HepG2 (cell line): ENCODE data around the gene NUDT3. TPM values are rescaled to one million over a fixed set of nuclear protein-coding genes. Genes with fewer than 3 reads are reported as not detected.

Experiments used
- CSRNP2 ChIP-seq: sonication (generic); formaldehyde crosslinking; conservative IDR thresholded peaks from 2 replicates; pipeline ENCODE4 v1.8.0; 2022; ENCODE audit warnings: low read depth, missing genetic modification reagents
- HCFC1 ChIP-seq: fragments of 150-350 bp; IDR thresholded peaks from 2 replicates; pipeline ENCODE4 v1.6.1; 2014; ENCODE audit warnings: low read depth, low read length
- MEIS1 ChIP-seq: sonication (generic); formaldehyde crosslinking; IDR thresholded peaks from 2 replicates; pipeline ENCODE4 v1.9.0; 2021; ENCODE audit warnings: mild to moderate bottlenecking, missing genetic modification reagents, moderate library complexity, borderline replicate concordance
- NBN ChIP-seq: fragments of 450-650 bp; conservative IDR thresholded peaks from 2 replicates; pipeline ENCODE4 v1.6.1; 2017
- NFYB ChIP-seq: sonication (generic); formaldehyde crosslinking; IDR thresholded peaks from 2 replicates; pipeline ENCODE4 v1.4.0; 2020; ENCODE audit warnings: missing genetic modification reagents
- SP4 ChIP-seq: sonication (generic); formaldehyde crosslinking; IDR thresholded peaks from 2 replicates; pipeline ENCODE4 v1.8.1; 2023; ENCODE audit warnings: mild to moderate bottlenecking, missing genetic modification reagents
- ZBTB10 ChIP-seq: sonication (generic); formaldehyde crosslinking; IDR thresholded peaks from 2 replicates; pipeline ENCODE4 v1.4.0; 2020; ENCODE audit warnings: missing genetic modification reagents, borderline replicate concordance
- ZIK1 ChIP-seq: sonication (generic); formaldehyde crosslinking; IDR thresholded peaks from 2 replicates; pipeline ENCODE4 v1.5.0; 2020; ENCODE audit warnings: mild to moderate bottlenecking, low read depth, missing genetic modification reagents, borderline replicate concordance
- ZNF142 ChIP-seq: sonication (generic); formaldehyde crosslinking; IDR thresholded peaks from 2 replicates; pipeline ENCODE4 v1.4.0; 2020; ENCODE audit warnings: missing genetic modification reagents
- ZNF337 ChIP-seq: sonication (generic); formaldehyde crosslinking; IDR thresholded peaks from 2 replicates; pipeline ENCODE4 v1.5.1; 2020; ENCODE audit warnings: missing genetic modification reagents, low read depth, mild to moderate bottlenecking, borderline replicate concordance
- ZNF558 ChIP-seq: sonication (generic); formaldehyde crosslinking; IDR thresholded peaks from 2 replicates; pipeline ENCODE4 v1.9.0; 2022; ENCODE audit warnings: mild to moderate bottlenecking, missing genetic modification reagents, borderline replicate concordance
- ZNF746 ChIP-seq: sonication (generic); formaldehyde crosslinking; IDR thresholded peaks from 2 replicates; pipeline ENCODE4 v1.8.0; 2022; ENCODE audit warnings: mild to moderate bottlenecking, missing genetic modification reagents
- ZNF784 ChIP-seq: sonication (generic); formaldehyde crosslinking; IDR thresholded peaks from 2 replicates; pipeline ENCODE4 v1.5.1; 2020; ENCODE audit warnings: missing genetic modification reagents, mild to moderate bottlenecking, borderline replicate concordance
- polyA plus RNA-seq, 8 experiments: library from polyadenylated mRNA; depleted of rRNA in 3 of 8; stranded (reverse) in 7 of 8; unstranded in 1 of 8; fragments of >200 nt; fragmentation: Illumina TruSeq in 4 of 8; extraction: Trizol in 4 of 8; gene quantifications; 2 replicates each; pipeline versions ENCODE4 v1.2.1 to v1.2.3, GENCODE V29; 2011 to 2016; ENCODE audit warnings: low read depth in 4 of 8, missing spikeins in 1 of 8, mixed read lengths in 1 of 8; ENCODE audit not compliant: insufficient read depth in 1 of 8
- total RNA-seq, 5 experiments: library from RNA; depleted of rRNA; stranded (reverse); fragments of >200 nt; fragmentation: Illumina TruSeq; extraction: Trizol; gene quantifications; 2 replicates each; pipeline ENCODE4 v1.2.3, GENCODE V29; 2016; ENCODE audit warnings: low read depth in 1 of 5
- TF ChIP-seq, protein P1 (sequence below): sonication (generic); formaldehyde crosslinking; IDR thresholded peaks from 2 replicates; pipeline ENCODE4 v1.5.0; 2020; ENCODE audit warnings: missing genetic modification reagents
- TF ChIP-seq, protein P2 (sequence below): sonication (generic); formaldehyde crosslinking; IDR thresholded peaks from 2 replicates; pipeline ENCODE4 v1.8.1; 2023; ENCODE audit warnings: mild to moderate bottlenecking, missing genetic modification reagents, borderline replicate concordance

Gene NUDT3
- total and polyA plus RNA-seq, 2 of the 13 experiments (the other 11 are each of a cell fraction or from before 2014, with no cell fraction given), result 20.2 to 20.6 TPM

DNA sequence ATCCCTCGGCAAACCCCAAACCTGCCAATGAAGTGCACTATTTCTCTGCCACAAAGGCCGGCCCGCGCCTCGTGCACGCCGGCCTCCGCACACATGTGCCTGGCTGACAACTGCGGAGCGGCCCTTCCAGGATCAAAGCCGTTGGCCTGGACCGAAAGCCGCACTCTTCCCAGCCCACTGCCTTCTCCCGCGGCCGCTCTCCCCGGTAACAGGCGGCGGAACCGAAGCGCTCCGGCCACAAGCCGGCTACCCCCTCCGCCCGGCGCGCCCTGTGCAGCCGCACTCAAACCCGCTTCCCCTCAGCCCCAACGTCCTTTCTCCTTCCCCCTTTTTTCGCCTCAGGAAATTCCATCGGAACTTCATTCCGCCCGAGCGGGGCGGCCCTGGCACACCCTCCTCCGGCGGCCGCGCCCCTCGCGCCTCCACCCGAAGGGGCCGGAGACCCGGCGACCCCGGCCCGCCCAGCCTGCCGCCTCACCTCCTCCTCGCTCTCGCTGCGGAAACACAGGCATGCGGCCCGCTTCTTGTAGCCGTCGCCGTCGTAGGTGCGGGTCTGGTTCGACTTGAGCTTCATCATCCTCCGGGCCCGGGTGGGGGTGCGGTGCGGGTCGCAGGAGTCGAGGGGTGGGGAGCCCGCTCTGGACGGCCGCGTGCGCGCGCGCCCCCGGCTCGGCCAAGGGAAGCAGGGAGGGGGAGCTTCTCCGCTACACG is 528 bp downstream of the NUDT3 start (continued):
- TF ChIP-seq ZIK1 (CRISPR knock-in tag), result peak; percentile 63; the same call in 1 of the 2 replicates
- TF ChIP-seq, protein P1, sequence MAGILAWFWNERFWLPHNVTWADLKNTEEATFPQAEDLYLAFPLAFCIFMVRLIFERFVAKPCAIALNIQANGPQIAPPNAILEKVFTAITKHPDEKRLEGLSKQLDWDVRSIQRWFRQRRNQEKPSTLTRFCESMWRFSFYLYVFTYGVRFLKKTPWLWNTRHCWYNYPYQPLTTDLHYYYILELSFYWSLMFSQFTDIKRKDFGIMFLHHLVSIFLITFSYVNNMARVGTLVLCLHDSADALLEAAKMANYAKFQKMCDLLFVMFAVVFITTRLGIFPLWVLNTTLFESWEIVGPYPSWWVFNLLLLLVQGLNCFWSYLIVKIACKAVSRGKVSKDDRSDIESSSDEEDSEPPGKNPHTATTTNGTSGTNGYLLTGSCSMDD (CRISPR knock-in tag), result no peak
- no peak for TF ChIP-seq NFYB (CRISPR knock-in tag)
- no peak for TF ChIP-seq NBN
- TF ChIP-seq ZNF337 (CRISPR knock-in tag), result no peak
- TF ChIP-seq, protein P2, sequence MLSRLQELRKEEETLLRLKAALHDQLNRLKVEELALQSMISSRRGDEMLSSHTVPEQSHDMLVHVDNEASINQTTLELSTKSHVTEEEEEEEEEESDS (CRISPR knock-in tag), result no peak; the same call in 1 of the 2 replicates
- no peak; the same call in 1 of the 2 replicates for TF ChIP-seq ZNF558
- TF ChIP-seq SP4 (CRISPR knock-in tag), result no peak
- peak; percentile 80; the same call in 1 of the 2 replicates for TF ChIP-seq ZNF142
- no peak for TF ChIP-seq HCFC1
- TF ChIP-seq MEIS1, result 0 out of 2 replicates have a peak, but pooled peaks have one; percentile 7
- no peak for TF ChIP-seq ZNF746 (CRISPR knock-in tag)
- TF ChIP-seq ZBTB10 (CRISPR knock-in tag), result peak; percentile 80
- TF ChIP-seq ZNF784 (CRISPR knock-in tag), result no peak
- no peak for TF ChIP-seq CSRNP2 (CRISPR knock-in tag)
